NCI-H1092 (cell line): Measurements from ENCODE around the gene APOL6.
"Not testable (repeated sequence)": the region's sequence is repeated elsewhere in the genome, so short reads cannot be mapped to it uniquely, and the experiment has no call there.

Source experiments
- DNase-seq: peaks from one replicate; lab custom pipeline; 2025; lab: John Stamatoyannopoulos, UW

Gene APOL6

GRCh38 chr22:35637254-35637653, 11.0 kb upstream of the APOL6 start:
- no peak for DNase-seq

GRCh38 chr22:35638001-35638400, 10.2 kb upstream of the APOL6 start:
- DNase-seq = no peak

- no peak for DNase-seq
Measured at GRCh38 chr22:35638410-35638809, 9.8 kb upstream of the APOL6 start.

GRCh38 chr22:35641494-35642120, 6.6 kb upstream of the APOL6 start:
- DNase-seq = no peak

GRCh38 chr22:35642305-35642741, 5.9 kb upstream of the APOL6 start:
- no peak for DNase-seq

- DNase-seq = no peak
Measured at GRCh38 chr22:35643991-35644390, 4.3 kb upstream of the APOL6 start.

GRCh38 chr22:35645646-35646045, 2.6 kb upstream of the APOL6 start:
- no peak for DNase-seq

- DNase-seq = no peak
Measured at GRCh38 chr22:35649026-35649553, 844 bp downstream of the APOL6 start.

- DNase-seq = no peak
Measured at GRCh38 chr22:35649636-35650250, 1.5 kb downstream of the APOL6 start.

GRCh38 chr22:35651085-35651484, 2.8 kb downstream of the APOL6 start:
- no peak for DNase-seq

GRCh38 chr22:35653824-35654223, 5.6 kb downstream of the APOL6 start:
- no peak for DNase-seq

GRCh38 chr22:35656284-35656752, 8.1 kb downstream of the APOL6 start:
- no peak for DNase-seq

- no peak for DNase-seq
Measured at GRCh38 chr22:35657571-35658312, 9.5 kb downstream of the APOL6 start.

- DNase-seq = no peak
Measured at GRCh38 chr22:35660291-35661127, 12.3 kb downstream of the APOL6 start.

- no peak for DNase-seq
Measured at GRCh38 chr22:35661464-35661863, 13.2 kb downstream of the APOL6 start.

- DNase-seq = no peak
Measured at GRCh38 chr22:35662914-35663313, 14.7 kb downstream of the APOL6 start.

GRCh38 chr22:35663371-35663770, 15.1 kb downstream of the APOL6 start:
- DNase-seq = no peak

GRCh38 chr22:35664955-35665587, 16.8 kb downstream of the APOL6 start:
- DNase-seq = no peak

GRCh38 chr22:35666699-35667098, 18.5 kb downstream of the APOL6 start:
- DNase-seq = not testable (repeated sequence)

GRCh38 chr22:35674335-35674734, 26.1 kb downstream of the APOL6 start:
- no peak for DNase-seq

- not testable (repeated sequence) for DNase-seq
Measured at GRCh38 chr22:35676065-35676464, 27.8 kb downstream of the APOL6 start.
